Thyroid gland (tissue), 4 donors: ENCODE data around the gene ESF1. TPM values are rescaled to one million over a fixed set of nuclear protein-coding genes. Genes with fewer than 3 reads are reported as not detected.

ENCODE experiments used
- DNase-seq, 2 donors: peaks; one replicate each; pipeline ENCODE4 v3.0.0-alpha.2; 2019
- H3K27ac ChIP-seq, 3 donors: fragments of 200-600 bp; sonication (generic); 1 replicate in 2 of 3; 2 replicates in 1 of 3; pipeline ENCODE4 v1.5.1; 2016 to 2019; ENCODE audit warnings: mild to moderate bottlenecking in 1 of 3, moderate library complexity in 1 of 3
- H3K27me3 ChIP-seq: fragments of 200-600 bp; sonication (generic); one replicate; pipeline ENCODE4 v1.5.1; 2019
- H3K36me3 ChIP-seq, 2 donors: fragments of 200-600 bp; sonication (generic); one replicate each; pipeline ENCODE4 v1.5.1; 2016 to 2019
- H3K4me1 ChIP-seq, 2 donors: fragments of 200-600 bp; sonication (generic); one replicate each; pipeline ENCODE4 v1.5.1; 2017 to 2019
- H3K4me3 ChIP-seq, 3 donors: fragments of 200-600 bp; sonication (generic); replicated peaks in 1 of 3; 1 replicate in 2 of 3; 2 replicates in 1 of 3; pipeline ENCODE4 v1.5.1; 2016; ENCODE audit warnings: mild to moderate bottlenecking in 1 of 3
- H3K9me3 ChIP-seq: fragments of 200-600 bp; sonication (generic); one replicate; pipeline ENCODE4 v1.5.1; 2017
- CTCF ChIP-seq, 6 experiments: fragments of 200-600 bp in 3 of 6; fragments of 450-650 bp in 3 of 6; sonication (generic) in 3 of 6; IDR thresholded peaks; one replicate each; pipeline ENCODE4 v1.5.1; 2016 to 2019; ENCODE audit warnings: antibody characterized with exemption in 6 of 6, mild to moderate bottlenecking in 2 of 6, inconsistent platforms in 1 of 6, moderate library complexity in 1 of 6
- POLR2A ChIP-seq, 2 donors: fragments of 450-650 bp; IDR thresholded peaks; one replicate each; pipeline ENCODE4 v1.6.1; 2017; ENCODE audit warnings: antibody characterized with exemption in 2 of 2, mild to moderate bottlenecking in 2 of 2, moderate library complexity in 1 of 2
- WGBS, 2 donors: methylation state at CpG; one replicate each; pipeline ENCODE4 v1.1.5; 2017; 5-methylcytosine and 5-hydroxymethylcytosine counted together
- intact Hi-C: fragments of 100-400 bp; cut with DNase I; formaldehyde crosslinking; loops from one replicate; pipeline ENCODE4 v1.15.1; 2023
- total RNA-seq, 4 donors: library from RNA; depleted of rRNA; stranded (reverse); fragments of >200 nt; gene quantifications; one replicate each; pipeline ENCODE4 v1.2.3, GENCODE V29; 2016

ESF1 gene
- total RNA-seq, 4 donors from 2014 or later: 10.0 to 11.9 (median 10.8) TPM

- H3K27ac ChIP-seq: peak overlapping the region in 2 of 3 donors; percentile 88 to 95
- WGBS, 2 donors: 0% methylated on average over 26 of the region's 26 CpGs
Observed at GRCh38 chr20:13784271-13784892, 337 bp downstream of the ESF1 start.

GRCh38 chr20:13783528-13783927, 1.2 kb downstream of the ESF1 start:
- intact Hi-C loops: no loop called here
- Histone ChIP-seq H3K9me3 (no peaks in the 10 kb centered on the region), H3K36me3 (peaks cover 0 to 8% of the 10 kb centered on the region in 2 donors), H3K27ac (no peak overlapping the region), H3K4me1 (peaks cover 19 to 22% of the 10 kb centered on the region in 2 donors), H3K27me3 (no peaks in the 10 kb centered on the region), H3K4me3 (no peak overlapping the region)
- TF ChIP-seq CTCF (IDR thresholded peaks at IDR 0.05): no peak
- TF ChIP-seq POLR2A (IDR thresholded peaks at IDR 0.05): no peak
- no peak for DNase-seq
- WGBS, 2 donors: 89 to 93% methylated on average over 10 to 13 of the region's 13 CpGs

More at GRCh38 chr20:13784271-13784892, 337 bp downstream of the ESF1 start:
- peak overlapping the region; percentile 64 to 100 (median 75) for H3K4me3 ChIP-seq
- peaks cover 19 to 22% of the 10 kb centered on the region in 2 donors for H3K4me1 ChIP-seq
- H3K36me3 ChIP-seq: peaks cover 0 to 8% of the 10 kb centered on the region in 2 donors
- no peaks in the 10 kb centered on the region for H3K27me3 ChIP-seq
- no peak for DNase-seq
- TF ChIP-seq POLR2A (IDR thresholded peaks at IDR 0.05): no peak
- no peak for TF ChIP-seq CTCF (IDR thresholded peaks at IDR 0.05)
- intact Hi-C loops: no loop called here
- H3K9me3 ChIP-seq: no peaks in the 10 kb centered on the region

DNA sequence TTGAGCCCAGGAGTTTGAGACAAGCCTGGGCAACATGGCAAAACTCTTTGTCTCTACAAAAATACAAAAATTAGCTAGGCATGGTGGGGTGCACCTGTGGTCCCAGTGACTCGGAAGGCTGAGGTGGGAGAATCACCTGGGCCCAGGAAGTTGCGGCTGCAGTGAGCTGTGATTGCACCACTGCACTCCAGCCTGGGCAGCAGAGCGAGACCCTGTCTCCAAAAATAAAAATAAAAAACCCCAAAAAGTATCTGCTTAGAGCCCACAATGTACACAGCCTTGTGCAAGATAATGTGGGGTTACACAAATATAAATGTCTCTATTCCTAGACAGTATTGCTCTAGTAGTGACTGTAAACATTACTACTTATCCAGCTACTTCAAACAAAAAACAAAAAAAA, 5.9 kb downstream of the ESF1 start:
- Histone ChIP-seq H3K27me3 (no peaks in the 10 kb centered on the region), H3K27ac (no peak overlapping the region), H3K9me3 (no peaks in the 10 kb centered on the region), H3K4me1 (peaks cover 5 to 6% of the 10 kb centered on the region in 2 donors), H3K36me3 (peaks cover 5 to 19% of the 10 kb centered on the region in 2 donors), H3K4me3 (no peak overlapping the region)
- TF ChIP-seq CTCF (IDR thresholded peaks at IDR 0.05) (no peak), POLR2A (IDR thresholded peaks at IDR 0.05) (no peak)
- intact Hi-C loops: no loop called here
- WGBS, 2 donors: 98 to 100% methylated on average over 3 of the region's 3 CpGs
- DNase-seq: no peak

DNA sequence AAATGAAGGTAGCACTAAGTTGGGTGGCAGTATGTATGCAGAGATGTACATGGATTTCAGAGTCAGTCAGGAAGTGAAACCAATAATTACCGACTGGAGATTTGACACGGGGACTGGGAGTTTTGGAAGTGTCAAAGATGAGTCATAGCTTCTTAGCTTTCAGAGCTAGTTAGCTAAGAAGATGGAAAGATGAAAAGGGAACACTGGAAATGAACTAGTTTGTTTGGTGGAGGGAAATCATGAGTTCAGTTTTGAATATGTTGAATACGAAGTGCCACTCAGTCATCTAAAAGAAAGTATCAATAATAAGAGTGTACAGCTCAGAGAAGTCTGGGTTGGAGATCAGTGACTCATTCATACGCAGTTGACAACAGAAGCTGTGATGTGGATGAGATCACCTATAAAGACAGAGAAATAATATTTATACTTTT, 7.5 kb downstream of the ESF1 start:
- Histone ChIP-seq H3K9me3 (no peaks in the 10 kb centered on the region), H3K4me1 (no peaks in the 10 kb centered on the region), H3K27me3 (no peaks in the 10 kb centered on the region), H3K4me3 (no peak overlapping the region), H3K27ac (no peak overlapping the region), H3K36me3 (peaks cover 9 to 19% of the 10 kb centered on the region in 2 donors)
- 74 to 86% methylated on average over 4 of the region's 4 CpGs for WGBS, 2 donors
- intact Hi-C loops: no loop called here
- DNase-seq: no peak
- TF ChIP-seq POLR2A (IDR thresholded peaks at IDR 0.05) (no peak), CTCF (IDR thresholded peaks at IDR 0.05) (no peak)

GRCh38 chr20:13775867-13776266, 8.9 kb downstream of the ESF1 start:
- H3K4me3 ChIP-seq: no peak overlapping the region
- no peak overlapping the region for H3K27ac ChIP-seq
- peaks cover 9 to 18% of the 10 kb centered on the region in 2 donors for H3K36me3 ChIP-seq
- no peaks in the 10 kb centered on the region for H3K4me1 ChIP-seq
- H3K27me3 ChIP-seq: no peaks in the 10 kb centered on the region
- DNase-seq: no peak
- TF ChIP-seq CTCF (IDR thresholded peaks at IDR 0.05): no peak
- TF ChIP-seq POLR2A (IDR thresholded peaks at IDR 0.05): no peak
- H3K9me3 ChIP-seq: no peaks in the 10 kb centered on the region
- intact Hi-C loops: no loop called here
- 86 to 88% methylated on average over 4 of the region's 4 CpGs for WGBS, 2 donors
